Muscle layer of duodenum (tissue), 2 donors: Measurements from ENCODE around the gene RNF224.
A peak's percentile ranks its signal among the peaks of the same experiment; 100 is the strongest.

Experiments used
- H3K27ac ChIP-seq: one replicate; pipeline ENCODE4 v1.7.0; 2013; ENCODE audit warnings: mild to moderate bottlenecking, low read length
- H3K27me3 ChIP-seq: one replicate; pipeline ENCODE4 v1.7.0; 2013; ENCODE audit warnings: low read depth, mild to moderate bottlenecking, control low read depth, low read length
- H3K36me3 ChIP-seq, 2 donors: one replicate each; pipeline ENCODE4 v1.7.0; 2013; ENCODE audit warnings: low read length in 2 of 2, control low read depth in 1 of 2, mild to moderate bottlenecking in 1 of 2; ENCODE audit not compliant: insufficient read depth in 2 of 2, control insufficient read depth in 1 of 2
- H3K4me1 ChIP-seq, 2 donors: one replicate each; pipeline ENCODE4 v1.7.0; 2013; ENCODE audit warnings: low read length in 2 of 2, mild to moderate bottlenecking in 2 of 2, control low read depth in 1 of 2, moderate library complexity in 1 of 2; ENCODE audit not compliant: insufficient read depth in 2 of 2, control insufficient read depth in 1 of 2
- H3K4me3 ChIP-seq, 2 donors: one replicate each; pipeline ENCODE4 v1.7.0; 2013; ENCODE audit warnings: low read length in 2 of 2, low read depth in 1 of 2, mild to moderate bottlenecking in 1 of 2
- H3K9me3 ChIP-seq, 2 donors: one replicate each; pipeline ENCODE4 v1.7.0; 2013; ENCODE audit warnings: low read length in 2 of 2, control low read depth in 1 of 2, mild to moderate bottlenecking in 1 of 2; ENCODE audit not compliant: control insufficient read depth in 1 of 2
- donor health status: healthy.

The RNF224 gene

GRCh38 chr9:137193771-137194170, 33.5 kb upstream of the RNF224 start:
- Histone ChIP-seq H3K9me3 (no peaks in the 10 kb centered on the region), H3K27me3 (no peaks in the 10 kb centered on the region), H3K4me3 (no peak overlapping the region), H3K27ac (no peak overlapping the region), H3K36me3 (peaks cover 9 to 19% of the 10 kb centered on the region in 2 donors), H3K4me1 (peaks cover 0 to 31% of the 10 kb centered on the region in 2 donors)

- no peak overlapping the region for H3K27ac ChIP-seq
- no peak overlapping the region for H3K4me3 ChIP-seq
- H3K27me3 ChIP-seq, result no peaks in the 10 kb centered on the region
- H3K4me1 ChIP-seq, result peaks cover 0 to 35% of the 10 kb centered on the region in 2 donors
- H3K36me3 ChIP-seq, result peaks cover 9 to 15% of the 10 kb centered on the region in 2 donors
- H3K9me3 ChIP-seq, result no peaks in the 10 kb centered on the region
Observed at GRCh38 chr9:137194388-137194787, 32.9 kb upstream of the RNF224 start.

- H3K4me3 ChIP-seq, result no peak overlapping the region
- H3K9me3 ChIP-seq, result no peaks in the 10 kb centered on the region
- H3K27me3 ChIP-seq, result no peaks in the 10 kb centered on the region
- H3K36me3 ChIP-seq, result peaks cover 9 to 13% of the 10 kb centered on the region in 2 donors
- H3K4me1 ChIP-seq, result peaks cover 0 to 35% of the 10 kb centered on the region in 2 donors
- no peak overlapping the region for H3K27ac ChIP-seq
Observed at GRCh38 chr9:137194909-137195308, 32.4 kb upstream of the RNF224 start.

- Histone ChIP-seq H3K4me1 (peaks cover 0 to 27% of the 10 kb centered on the region in 2 donors), H3K9me3 (no peaks in the 10 kb centered on the region), H3K27ac (no peak overlapping the region), H3K36me3 (peaks cover 5 to 7% of the 10 kb centered on the region in 2 donors), H3K4me3 (no peak overlapping the region), H3K27me3 (no peaks in the 10 kb centered on the region)
Observed at GRCh38 chr9:137195525-137196220, 31.6 kb upstream of the RNF224 start.

- Histone ChIP-seq H3K4me1 (peaks cover 0 to 49% of the 10 kb centered on the region in 2 donors), H3K36me3 (no peaks in the 10 kb centered on the region), H3K4me3 (peak overlapping the region in 1 of 2 donors; percentile 54), H3K9me3 (no peaks in the 10 kb centered on the region), H3K27ac (peak overlapping the region; percentile 8), H3K27me3 (no peaks in the 10 kb centered on the region)
Observed at GRCh38 chr9:137198051-137198901, 29.0 kb upstream of the RNF224 start.

- H3K27me3 ChIP-seq, result no peaks in the 10 kb centered on the region
- no peaks in the 10 kb centered on the region for H3K9me3 ChIP-seq
- no peaks in the 10 kb centered on the region for H3K36me3 ChIP-seq
- H3K27ac ChIP-seq, result no peak overlapping the region
- H3K4me3 ChIP-seq, result peak overlapping the region in 1 of 2 donors; percentile 54
- peaks cover under 1 to 55% of the 10 kb centered on the region in 2 donors for H3K4me1 ChIP-seq
Observed at GRCh38 chr9:137198902-137199283, 28.4 kb upstream of the RNF224 start.

GRCh38 chr9:137199411-137200121, 27.7 kb upstream of the RNF224 start:
- no peaks in the 10 kb centered on the region for H3K9me3 ChIP-seq
- H3K27ac ChIP-seq, result no peak overlapping the region
- no peaks in the 10 kb centered on the region for H3K36me3 ChIP-seq
- H3K4me1 ChIP-seq, result peaks cover 7 to 62% of the 10 kb centered on the region in 2 donors
- H3K4me3 ChIP-seq, result peak overlapping the region; percentile 16 to 54
- no peaks in the 10 kb centered on the region for H3K27me3 ChIP-seq

GRCh38 chr9:137200311-137201204, 26.7 kb upstream of the RNF224 start, which contains the start of gene TPRN:
TSS of gene TPRN (minus strand) at chr9:137200741. CDS start at chr9:137200711, 30 bp downstream.
- H3K9me3 ChIP-seq, result no peaks in the 10 kb centered on the region
- H3K27me3 ChIP-seq, result no peaks in the 10 kb centered on the region
- peak within 1 kb of the TSS; percentile 61 to 76 for H3K4me3 ChIP-seq
- peak within 1 kb of the TSS; percentile 56 for H3K27ac ChIP-seq
- no peaks in the 10 kb centered on the region for H3K36me3 ChIP-seq
- H3K4me1 ChIP-seq, result peaks cover 10 to 68% of the 10 kb centered on the region in 2 donors

- H3K27me3 ChIP-seq, result no peaks in the 10 kb centered on the region
- H3K36me3 ChIP-seq, result no peaks in the 10 kb centered on the region
- H3K4me3 ChIP-seq, result peak overlapping the region; percentile 61 to 76
- peak overlapping the region; percentile 56 for H3K27ac ChIP-seq
- H3K4me1 ChIP-seq, result peaks cover 13 to 74% of the 10 kb centered on the region in 2 donors
- H3K9me3 ChIP-seq, result no peaks in the 10 kb centered on the region
Observed at GRCh38 chr9:137201205-137201868, 26.0 kb upstream of the RNF224 start.

GRCh38 chr9:137202966-137203365, 24.3 kb upstream of the RNF224 start:
- Histone ChIP-seq H3K4me3 (no peak overlapping the region), H3K27me3 (no peaks in the 10 kb centered on the region), H3K27ac (no peak overlapping the region), H3K36me3 (no peaks in the 10 kb centered on the region), H3K9me3 (no peaks in the 10 kb centered on the region), H3K4me1 (peaks cover 21 to 77% of the 10 kb centered on the region in 2 donors)
